Cardiac septum (tissue), 1 donor: ENCODE data around the gene OR2T10. TPM values are rescaled to one million over a fixed set of nuclear protein-coding genes. Genes with fewer than 3 reads are reported as not detected.
"Not testable (repeated sequence)": the region's sequence is repeated elsewhere in the genome, so short reads cannot be mapped to it uniquely, and the experiment has no call there.

Experiments
- DNase-seq: peaks from one replicate; pipeline ENCODE4 v3.0.0-alpha.2; 2020; ENCODE audit warnings: low spot score
- intact Hi-C: fragments of 100-400 bp; cut with DNase I; formaldehyde crosslinking; loops from one replicate; pipeline ENCODE4 v1.14.0; 2022
- total RNA-seq: library from RNA; stranded (reverse); fragmentation: NEBNext Ultra II Directional; extraction: Animal tissue kit (Norgen Biotek cat#: 25700); gene quantifications from one replicate; pipeline ENCODE4 v1.2.1, GENCODE V29; 2021
- donor health status: DM: no; HTN: no; CAD: no.

OR2T10 gene
- total RNA-seq, 1 donor from 2014 or later, result not detected

DNA sequence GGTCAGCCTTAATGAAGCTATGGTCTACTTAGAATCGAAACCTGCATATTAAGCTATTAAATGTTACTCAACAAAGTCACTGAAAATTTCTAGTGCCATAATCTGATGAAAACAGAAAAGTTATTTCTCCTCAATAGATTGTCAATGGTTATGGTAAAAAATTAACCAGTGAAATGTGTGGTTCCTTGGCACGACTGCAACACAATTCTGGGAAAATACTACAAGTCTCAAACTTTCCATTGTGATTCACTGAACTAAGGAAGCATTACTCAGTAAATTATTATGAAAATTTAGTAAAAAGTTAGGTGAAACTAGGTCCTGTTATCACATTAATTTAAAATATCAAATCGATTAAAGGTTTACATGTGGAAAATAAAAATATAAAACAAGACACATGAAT lies 12.8 kb upstream of the OR2T10 start:
- DNase-seq, result no peak
- intact Hi-C loops, result no loop called here

DNA sequence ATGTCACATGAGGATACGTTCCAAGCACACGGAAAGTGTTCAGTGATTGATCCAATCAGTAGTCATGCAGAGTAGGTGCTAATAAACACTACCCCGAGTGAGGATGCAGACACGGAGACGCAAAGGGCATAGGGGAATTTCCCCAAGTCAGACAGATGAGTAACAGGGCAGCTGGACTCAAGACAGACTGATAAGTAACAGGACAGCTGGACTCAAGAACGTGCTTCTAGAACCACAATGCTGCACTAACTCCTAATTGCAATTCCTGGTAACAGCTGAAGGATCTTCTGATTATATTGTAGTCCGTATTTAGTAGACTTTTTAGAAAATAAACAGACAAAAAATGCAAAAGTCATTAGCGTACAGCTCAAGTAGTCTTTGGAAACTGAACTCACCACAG lies 1.9 kb upstream of the OR2T10 start:
- no peak for DNase-seq
- intact Hi-C loops, result no loop called here

DNA sequence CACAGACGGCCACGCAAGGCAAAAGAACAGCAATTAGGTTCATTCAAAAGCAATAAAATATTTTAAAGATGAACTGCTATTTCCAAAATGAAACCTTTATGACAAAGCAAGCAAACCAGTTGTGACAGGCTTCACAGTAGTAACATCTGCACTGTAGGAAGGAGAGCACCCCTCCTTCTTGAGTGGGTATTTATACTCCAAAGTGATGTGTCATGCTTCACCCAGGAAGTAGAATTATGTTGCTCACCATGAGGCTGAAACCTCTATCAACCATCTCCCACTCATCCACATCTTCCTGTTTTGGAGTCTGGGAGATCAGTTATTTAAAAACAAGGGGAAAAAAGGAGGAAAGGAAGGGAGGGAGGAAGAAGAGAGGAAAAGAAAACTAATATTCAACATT lies 885 bp downstream of the OR2T10 start:
- intact Hi-C loops, result no loop called here
- no peak for DNase-seq

DNA sequence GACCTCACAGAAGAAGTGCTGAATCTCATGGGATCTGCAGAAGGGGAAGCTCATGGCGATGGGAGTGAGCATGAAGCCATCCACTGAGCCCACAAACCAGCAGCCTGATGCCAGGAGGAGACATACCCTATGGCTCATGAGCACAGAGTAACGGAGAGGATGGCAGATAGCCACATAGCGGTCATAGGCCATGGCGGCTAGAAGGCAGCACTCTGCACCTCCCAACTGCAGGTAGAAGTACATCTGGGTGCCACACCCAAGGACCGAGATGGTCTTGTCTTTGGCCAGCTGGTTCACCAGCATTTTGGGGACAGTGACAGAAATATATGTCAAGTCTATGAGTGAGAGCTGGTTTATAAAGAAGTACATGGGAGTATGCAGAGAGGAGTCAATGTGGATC lies 4.3 kb downstream of the OR2T10 start:
- DNase-seq, result no peak
- intact Hi-C loops, result no loop called here

DNA sequence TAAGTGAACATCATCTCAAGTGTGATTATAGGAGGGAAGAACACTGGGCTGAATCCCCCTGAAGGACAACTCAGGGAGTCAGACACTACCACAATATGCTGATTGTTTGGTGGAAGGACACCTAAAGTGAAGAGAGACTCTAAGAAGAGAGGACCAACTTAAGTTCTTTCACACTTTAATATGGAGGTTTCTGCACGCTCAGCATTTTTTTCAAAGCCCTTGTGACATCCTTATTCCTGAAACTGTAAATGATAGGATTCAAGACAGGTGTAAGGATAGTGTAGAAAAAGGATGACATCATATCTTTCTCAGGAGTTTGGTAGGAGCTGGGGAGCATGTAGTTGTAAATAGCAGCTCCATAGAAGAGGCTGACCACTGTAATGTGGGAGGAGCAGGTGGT lies 4.8 kb downstream of the OR2T10 start:
- no peak for DNase-seq
- intact Hi-C loops, result no loop called here

DNA sequence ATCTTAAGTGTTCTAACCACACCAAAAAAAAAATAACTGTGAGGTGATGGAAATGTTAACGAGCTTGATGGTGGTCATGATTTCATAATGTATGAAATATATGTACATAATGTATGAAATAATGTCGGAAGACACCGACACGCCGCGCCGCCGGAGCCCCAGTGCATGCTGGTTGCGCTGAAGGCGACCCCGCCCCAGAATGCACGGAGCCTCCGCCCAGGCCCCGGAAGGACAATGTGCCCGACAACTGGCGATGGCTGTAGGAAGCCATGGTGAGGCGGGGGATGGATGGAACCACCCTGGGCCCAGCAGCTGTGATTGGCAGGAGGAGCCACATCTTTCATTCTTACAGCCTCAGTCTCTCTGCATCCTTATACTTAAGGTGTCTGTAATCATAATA lies 7.4 kb downstream of the OR2T10 start:
- intact Hi-C loops, result no loop called here
- DNase-seq, result no peak

DNA sequence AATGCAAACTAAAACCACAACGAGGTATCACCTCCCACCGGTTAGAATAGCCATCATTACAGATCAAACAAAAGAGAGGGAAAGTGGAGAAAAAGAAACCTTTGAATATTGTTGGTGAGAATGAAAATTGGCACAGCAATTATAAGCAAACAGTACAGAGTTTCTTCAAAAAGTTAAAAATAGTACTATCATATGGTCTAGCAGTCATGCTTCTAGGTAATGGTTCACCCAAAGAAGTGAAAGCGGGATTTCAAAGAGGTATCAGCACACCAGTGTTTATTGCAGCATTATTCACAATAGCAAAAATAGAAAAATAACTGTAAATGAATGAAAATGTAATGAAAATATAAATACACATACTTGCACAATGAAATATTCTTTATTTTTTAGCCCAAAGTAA lies 8.2 kb downstream of the OR2T10 start:
- intact Hi-C loops, result no loop called here
- no peak for DNase-seq

DNA sequence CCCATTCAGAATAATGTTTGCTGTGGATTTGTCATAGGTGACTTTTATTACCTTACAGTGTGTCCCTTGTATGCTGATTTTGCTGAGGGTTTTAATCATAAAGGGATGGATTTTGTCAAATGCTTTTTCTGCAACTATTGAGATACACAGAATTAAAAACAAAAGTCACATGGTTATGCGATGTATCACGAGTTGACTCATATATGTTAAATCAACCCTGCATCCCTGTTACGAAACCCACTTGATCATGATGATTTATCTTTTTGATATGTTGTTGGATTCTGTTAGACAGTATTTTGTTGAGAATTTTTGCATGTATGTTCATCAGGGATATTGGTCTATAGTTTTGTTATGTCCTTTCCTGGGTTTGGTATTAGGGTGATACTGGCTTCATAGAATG lies 12.2 kb downstream of the OR2T10 start:
- intact Hi-C loops, result no loop called here

DNA sequence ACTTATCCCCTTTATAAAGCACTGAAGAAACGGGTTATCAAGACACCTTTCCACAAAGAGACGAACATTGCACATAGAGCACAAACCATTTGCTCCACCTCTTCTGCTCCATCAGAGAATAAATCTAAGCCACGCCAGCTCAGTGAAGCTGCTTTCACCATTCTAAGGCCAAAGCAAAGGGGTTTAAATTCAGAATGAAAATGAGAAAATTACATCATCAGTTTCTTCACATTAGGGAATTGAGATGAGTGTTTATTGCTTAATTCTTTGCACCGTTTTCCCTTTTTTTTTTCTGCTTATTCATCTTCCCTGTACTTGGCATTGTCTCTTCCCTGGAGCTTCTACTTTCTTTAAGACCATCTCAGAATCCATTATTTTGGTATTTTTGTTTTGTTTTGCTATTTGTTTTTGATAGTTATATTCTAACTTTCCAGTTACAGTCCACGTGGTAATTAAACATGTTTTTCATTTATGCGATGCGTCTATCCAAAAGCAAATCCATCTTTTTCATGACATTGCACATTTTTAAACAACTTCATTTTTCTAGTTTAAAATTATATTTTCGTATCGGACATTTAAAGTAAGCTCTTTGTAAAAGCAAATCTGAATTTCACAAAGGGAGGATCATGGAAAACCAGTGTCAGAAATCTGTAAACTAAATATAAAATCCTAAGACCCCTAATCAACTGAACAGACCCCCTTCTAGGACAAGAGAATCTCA lies 21.1 kb downstream of the OR2T10 start:
- intact Hi-C loops, result no loop called here
- no peak for DNase-seq

More for the DNA sequence above, 12.2 kb downstream of the OR2T10 start:
- DNase-seq, result no peak

DNA sequence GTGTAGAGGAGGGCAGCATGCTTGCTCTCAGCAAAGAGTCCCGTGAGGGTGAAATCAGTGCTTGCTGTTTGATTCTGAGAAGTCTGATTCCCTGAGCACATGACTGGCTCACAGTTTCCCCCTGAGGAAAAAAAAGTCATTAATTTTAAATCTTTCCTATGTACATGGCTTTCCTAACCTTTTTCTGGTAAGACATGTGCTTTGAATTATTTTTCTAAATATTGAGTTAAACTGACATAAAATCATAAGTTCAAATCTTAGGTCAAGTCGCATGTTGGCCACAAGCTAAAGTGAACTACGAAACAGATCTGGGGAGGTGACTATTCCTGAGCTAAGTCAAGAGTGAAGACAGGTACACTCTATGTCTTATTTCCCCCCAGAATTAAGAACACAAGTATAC lies 22.8 kb downstream of the OR2T10 start, which contains the start of gene OR2T34:
Gene OR2T34 (minus strand): TSS at position 101 of the 400 bp plus-strand sequence. CDS start 0 bp downstream, at position 101.
- intact Hi-C loops, DNase-seq: not testable (repeated sequence)

DNA sequence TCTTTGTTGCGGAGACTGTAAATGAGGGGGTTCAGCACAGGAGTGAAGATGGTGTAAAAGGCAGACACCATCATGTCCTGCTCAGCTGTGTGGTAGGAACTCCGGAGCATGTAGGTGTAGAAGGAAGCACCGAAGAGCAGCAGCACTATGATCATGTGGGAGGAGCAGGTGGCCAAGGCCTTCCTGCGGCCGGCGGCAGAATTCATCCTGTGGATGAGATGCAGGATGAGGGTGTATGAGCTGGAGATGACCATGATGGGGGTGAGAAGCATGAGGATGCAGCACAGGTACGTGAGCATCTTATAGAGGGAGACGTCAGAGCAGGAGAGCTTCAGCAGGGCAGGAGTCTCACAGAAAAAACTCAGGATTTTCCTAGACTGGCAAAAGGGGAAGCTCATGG lies 23.6 kb downstream of the OR2T10 start:
- intact Hi-C loops, result not testable (repeated sequence)

DNA sequence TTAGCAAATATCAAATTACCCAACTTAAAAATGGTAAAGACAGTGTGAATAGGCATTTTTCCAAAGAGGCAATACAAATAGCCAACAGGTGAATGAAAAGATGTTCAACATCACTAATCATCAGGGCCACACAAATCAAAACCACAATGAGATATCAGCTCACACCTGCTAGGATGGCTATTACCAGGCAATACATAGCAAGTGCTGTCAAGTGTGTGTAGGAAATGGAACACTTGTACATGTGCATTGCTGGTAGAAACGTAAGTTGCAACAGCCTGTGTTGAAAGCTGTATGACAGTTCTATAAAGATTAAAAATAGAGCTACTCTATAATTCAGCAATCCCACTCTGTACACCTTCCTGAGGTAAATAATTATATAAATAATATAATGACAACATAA lies 25.5 kb downstream of the OR2T10 start:
- intact Hi-C loops, result not testable (repeated sequence)

More for the DNA sequence above, 23.6 kb downstream of the OR2T10 start:
- DNase-seq, result not testable (repeated sequence)

DNA sequence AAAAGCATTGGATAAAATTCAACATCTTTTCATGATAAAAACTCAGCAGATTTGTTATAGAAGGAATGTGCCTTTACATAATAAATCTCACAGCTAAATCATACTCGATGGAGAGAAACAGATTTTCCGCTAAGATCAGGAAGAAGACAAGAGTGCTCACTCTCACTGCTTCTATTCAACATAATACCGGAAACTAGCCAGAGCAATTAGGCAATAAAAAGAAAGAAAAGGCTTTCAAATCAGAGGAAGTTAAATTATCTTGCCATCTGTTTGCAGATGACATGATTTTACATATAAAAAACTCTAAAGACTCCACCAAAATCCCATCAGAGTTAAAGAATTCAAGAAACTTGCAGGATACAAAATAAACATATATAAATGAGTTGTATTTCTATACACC lies 26.7 kb downstream of the OR2T10 start:
- DNase-seq, intact Hi-C loops: not testable (repeated sequence)

More for the DNA sequence above, 25.5 kb downstream of the OR2T10 start:
- not testable (repeated sequence) for DNase-seq

DNA sequence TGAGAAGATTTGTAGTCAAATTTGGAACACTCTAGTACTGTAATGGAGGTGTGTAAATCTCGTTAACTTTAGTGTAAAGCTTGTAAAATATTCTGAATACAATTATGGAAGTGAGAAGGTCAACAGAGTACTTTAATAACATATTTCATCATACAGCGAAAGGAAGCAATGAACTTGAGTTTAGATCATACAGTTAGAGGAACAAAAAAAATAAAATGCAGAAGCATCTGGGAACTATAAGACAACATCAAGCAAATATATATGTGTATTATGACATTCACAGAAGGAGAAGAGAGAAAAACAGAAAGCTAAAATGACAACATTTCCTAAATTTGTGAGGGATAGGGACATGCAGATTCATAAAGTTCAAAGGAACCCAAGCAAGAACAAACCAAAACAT lies 28.5 kb downstream of the OR2T10 start:
- DNase-seq, intact Hi-C loops: not testable (repeated sequence)

DNA sequence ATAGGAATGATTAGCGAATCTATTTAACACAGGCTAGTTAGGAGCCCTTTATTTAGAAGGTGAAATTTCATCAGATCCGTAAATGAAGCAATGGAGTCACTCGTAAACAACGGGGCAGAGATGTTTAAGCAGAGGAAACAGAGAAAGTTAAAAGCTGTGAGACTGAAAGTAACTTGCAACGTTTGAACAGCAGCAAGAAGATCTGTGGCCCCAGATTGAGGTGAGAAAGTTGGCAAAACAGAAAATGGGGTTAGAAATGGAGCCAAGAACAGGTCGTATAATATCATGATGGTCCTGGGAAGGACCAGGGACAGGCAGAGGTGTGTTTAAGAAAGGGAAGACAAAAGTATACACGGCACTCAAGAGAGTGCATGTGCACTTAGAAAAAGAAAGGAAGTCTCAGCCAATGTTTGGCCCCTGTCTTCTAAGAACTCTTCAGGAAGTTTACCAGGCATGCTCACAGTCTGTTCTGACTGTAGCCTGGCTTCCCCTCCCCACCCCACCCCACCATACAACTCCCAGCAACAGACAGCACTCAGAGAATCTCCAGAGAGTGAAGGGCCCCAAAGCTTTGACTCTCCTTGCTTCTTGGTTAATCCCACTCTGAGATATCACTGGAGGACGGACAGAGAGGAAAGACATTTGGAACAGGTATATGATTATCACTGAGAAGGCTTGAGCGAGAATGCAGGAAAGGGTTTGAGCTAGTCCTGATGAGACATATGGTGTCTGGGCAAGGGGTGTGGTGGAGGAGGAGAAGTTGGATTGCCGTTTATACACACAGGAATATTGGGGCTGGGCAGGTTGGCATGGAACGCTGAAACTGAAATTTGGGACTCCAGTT lies 31.7 kb downstream of the OR2T10 start:
- DNase-seq, intact Hi-C loops: not testable (repeated sequence)

DNA sequence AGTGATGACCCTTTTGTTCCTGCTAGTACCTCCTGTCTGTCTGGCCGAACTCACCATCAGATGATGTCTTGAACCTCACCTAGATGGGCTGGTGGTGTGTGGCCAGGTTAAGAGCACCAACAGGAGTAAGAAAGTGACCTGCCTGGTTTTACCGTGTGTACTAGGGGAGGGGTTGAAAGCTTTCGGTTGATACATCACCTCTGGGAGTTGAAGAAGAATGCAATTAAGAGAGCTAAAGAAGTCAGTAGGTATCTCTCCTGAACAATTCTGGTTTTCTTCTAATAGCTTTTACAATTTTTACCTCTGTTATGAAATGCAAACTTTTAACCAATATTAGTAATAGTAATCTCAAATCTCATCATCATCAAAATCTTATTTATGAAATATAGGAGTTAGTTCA lies 34.8 kb downstream of the OR2T10 start, which contains the start of gene OR2T29:
Gene OR2T29 (minus strand): TSS at position 101 of the 400 bp plus-strand sequence. CDS start 3,281 bp downstream, outside the sequence.
- DNase-seq, intact Hi-C loops: not testable (repeated sequence)

DNA sequence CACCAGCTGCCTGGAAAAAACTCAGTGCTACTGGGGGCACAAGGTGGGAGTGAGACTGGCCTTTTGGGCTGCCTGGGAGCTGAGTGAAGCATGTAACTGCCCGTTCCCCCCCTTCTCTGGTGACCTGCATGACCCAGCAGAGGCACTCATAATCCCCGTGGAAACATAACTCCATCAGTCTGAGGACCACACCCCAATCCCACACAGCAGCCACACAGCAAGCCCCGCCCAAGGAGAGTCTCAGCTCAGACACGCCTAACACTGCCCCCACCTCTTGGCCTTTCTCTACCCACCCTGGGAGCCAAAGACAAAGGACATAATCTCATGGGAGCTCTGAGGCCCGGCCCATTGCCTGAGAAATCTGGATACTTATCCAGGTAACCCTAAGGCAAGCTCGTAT lies 46.5 kb downstream of the OR2T10 start:
- DNase-seq, intact Hi-C loops: not testable (repeated sequence)

DNA sequence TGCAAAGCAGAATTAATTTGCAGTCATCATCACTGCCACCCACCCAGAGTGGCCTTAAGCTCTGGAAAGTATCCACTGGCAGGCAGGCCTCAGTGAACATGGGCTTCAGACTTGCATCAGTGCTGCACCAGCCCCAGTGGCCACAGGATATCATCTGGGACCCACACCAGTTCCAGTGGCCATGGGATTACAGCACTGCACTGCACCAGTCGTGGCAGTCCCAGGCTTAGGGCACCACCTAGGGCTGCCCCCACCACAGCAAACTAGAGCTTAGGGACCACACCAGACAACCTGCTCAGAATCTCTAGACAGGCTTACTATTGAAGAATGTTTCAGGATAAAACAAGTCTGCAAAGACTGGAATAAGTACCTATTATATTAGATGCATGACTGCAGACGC lies 50.1 kb downstream of the OR2T10 start:
- intact Hi-C loops, DNase-seq: not testable (repeated sequence)
